ENCODE results near the gene C1QL2. TPM values are rescaled to one million over a fixed set of nuclear protein-coding genes. Genes with fewer than 3 reads are reported as not detected.

Gene C1QL2
- polyA plus RNA-seq, 1 donor from 2014 or later = not detected

GRCh38 chr2:119123389-119123788, 35.2 kb downstream of the C1QL2 start:
- peaks cover 3% of the 10 kb centered on the region for H4K20me1 ChIP-seq (ENCODE audit: insufficient read depth)
- H3K9ac ChIP-seq (ENCODE audit: low read length) = no peak overlapping the region
- no peak overlapping the region for H3K27ac ChIP-seq (ENCODE audit: low read length)
- H3K27me3 ChIP-seq (ENCODE audit: insufficient read depth, low read depth, low read length) = peaks cover 53% of the 10 kb centered on the region
- H3K36me3 ChIP-seq (ENCODE audit: insufficient read depth, low read length) = no peaks in the 10 kb centered on the region
- peaks cover 7% of the 10 kb centered on the region for H3F3A ChIP-seq (ENCODE audit: insufficient read depth, low read length, poor library complexity, severe bottlenecking)
- no peaks in the 10 kb centered on the region for H3K9me2 ChIP-seq (ENCODE audit: insufficient read depth, low read length)
- H2AFZ ChIP-seq (ENCODE audit: low read depth, low read length) = no peak overlapping the region
- H3K9me3 ChIP-seq (ENCODE audit: low read length) = no peaks in the 10 kb centered on the region
- no peak overlapping the region for H3K4me3 ChIP-seq (ENCODE audit: low read length)
- TF ChIP-seq EP300 (conservative IDR thresholded peaks at IDR 0.05; ENCODE audit: poor library complexity, severe bottlenecking) (no peak), EZH2 (IDR thresholded peaks at IDR 0.05; ENCODE audit: borderline replicate concordance, insufficient read depth, low read length, poor library complexity, severe bottlenecking) (no peak), MXI1 (conservative IDR thresholded peaks at IDR 0.05; ENCODE audit: poor library complexity, severe bottlenecking) (no peak), SMC3 (conservative IDR thresholded peaks at IDR 0.05; ENCODE audit: poor library complexity) (no peak), RAD21 (conservative IDR thresholded peaks at IDR 0.05) (no peak), CTCF (IDR thresholded peaks at IDR 0.05; ENCODE audit: poor library complexity, severe bottlenecking) (no peak), TAF1 (IDR thresholded peaks at IDR 0.05; ENCODE audit: low read depth) (no peak), POLR2AphosphoS5 (IDR thresholded peaks at IDR 0.05) (no peak), REST (IDR thresholded peaks at IDR 0.05; ENCODE audit: borderline replicate concordance) (no peak)
- no peaks in the 10 kb centered on the region for H3K79me2 ChIP-seq (replicated peaks; ENCODE audit: insufficient read depth, low read length)
- no peak overlapping the region for H3K4me2 ChIP-seq (ENCODE audit: low read length)

- H3K9me3 ChIP-seq (ENCODE audit: low read length) = no peaks in the 10 kb centered on the region
- peaks cover 7% of the 10 kb centered on the region for H3F3A ChIP-seq (ENCODE audit: insufficient read depth, low read length, poor library complexity, severe bottlenecking)
- no peak overlapping the region for H3K9ac ChIP-seq (ENCODE audit: low read length)
- no peaks in the 10 kb centered on the region for H3K79me2 ChIP-seq (replicated peaks; ENCODE audit: insufficient read depth, low read length)
- no peak overlapping the region for H3K4me2 ChIP-seq (ENCODE audit: low read length)
- H3K27ac ChIP-seq (ENCODE audit: low read length) = no peak overlapping the region
- H2AFZ ChIP-seq (ENCODE audit: low read depth, low read length) = no peak overlapping the region
- peaks cover 59% of the 10 kb centered on the region for H3K27me3 ChIP-seq (ENCODE audit: insufficient read depth, low read depth, low read length)
- no peaks in the 10 kb centered on the region for H3K36me3 ChIP-seq (ENCODE audit: insufficient read depth, low read length)
- no peak overlapping the region for H3K4me3 ChIP-seq (ENCODE audit: low read length)
- TF ChIP-seq EP300 (conservative IDR thresholded peaks at IDR 0.05; ENCODE audit: poor library complexity, severe bottlenecking) (no peak), MXI1 (conservative IDR thresholded peaks at IDR 0.05; ENCODE audit: poor library complexity, severe bottlenecking) (no peak), TAF1 (IDR thresholded peaks at IDR 0.05; ENCODE audit: low read depth) (no peak), REST (IDR thresholded peaks at IDR 0.05; ENCODE audit: borderline replicate concordance) (no peak), RAD21 (conservative IDR thresholded peaks at IDR 0.05) (no peak), SMC3 (conservative IDR thresholded peaks at IDR 0.05; ENCODE audit: poor library complexity) (no peak), EZH2 (IDR thresholded peaks at IDR 0.05; ENCODE audit: borderline replicate concordance, insufficient read depth, low read length, poor library complexity, severe bottlenecking) (no peak), POLR2AphosphoS5 (IDR thresholded peaks at IDR 0.05) (no peak), CTCF (IDR thresholded peaks at IDR 0.05; ENCODE audit: poor library complexity, severe bottlenecking) (no peak)
- H4K20me1 ChIP-seq (ENCODE audit: insufficient read depth) = peaks cover 3% of the 10 kb centered on the region
- no peaks in the 10 kb centered on the region for H3K9me2 ChIP-seq (ENCODE audit: insufficient read depth, low read length)
These were observed 35.9 kb downstream of the C1QL2 start for GRCh38 chr2:119122663-119123062.
